CD4-positive, alpha-beta T cell treated with Interleukin-4 for 1 hour (primary cell): ENCODE data around the gene PGM2L1.
"Not testable (repeated sequence)": the region's sequence is repeated elsewhere in the genome, so short reads cannot be mapped to it uniquely, and the experiment has no call there.

Source experiments
- DNase-seq, 2 donors: peaks; one replicate each; pipeline ENCODE4 v3.0.0-alpha.2; 2020 to 2022

The PGM2L1 gene

DNA sequence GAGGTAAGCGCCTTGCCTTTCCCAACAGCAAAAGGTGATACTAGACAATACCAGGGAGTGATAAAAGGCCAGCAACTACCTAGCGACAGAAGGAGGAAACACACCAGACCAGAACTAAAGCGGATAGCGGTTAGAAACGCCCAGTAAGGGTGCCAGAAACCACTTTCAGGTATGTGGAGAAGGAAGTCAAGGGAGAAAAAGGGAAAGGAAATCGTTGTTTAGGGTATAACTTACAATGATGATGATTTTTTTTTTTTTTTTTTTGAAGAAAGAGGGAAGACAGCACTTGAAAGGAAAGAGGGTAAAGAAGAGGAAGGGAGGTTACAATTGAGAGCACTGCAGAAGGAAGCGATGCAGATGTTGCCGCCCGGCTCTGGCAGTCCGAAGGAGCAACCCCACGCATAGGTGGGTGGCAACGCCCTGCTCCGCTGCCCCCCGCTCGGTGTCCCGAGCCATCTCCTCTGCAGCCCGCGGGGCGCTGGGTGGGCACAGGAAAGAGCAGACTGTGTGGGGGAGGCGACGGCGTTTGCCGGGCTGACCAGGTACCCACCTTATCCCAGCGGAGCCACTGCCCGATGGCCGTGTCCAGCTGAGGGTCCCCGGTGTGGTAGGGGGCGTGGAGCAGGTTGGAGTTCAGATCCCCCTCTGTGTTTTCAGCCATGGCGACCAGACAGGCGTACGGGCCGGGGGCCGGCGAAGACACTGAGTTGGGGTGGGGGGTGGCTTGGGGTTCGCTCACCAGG lies 561 bp downstream of the PGM2L1 start:
- peak; percentile 35 to 63 for DNase-seq

DNA sequence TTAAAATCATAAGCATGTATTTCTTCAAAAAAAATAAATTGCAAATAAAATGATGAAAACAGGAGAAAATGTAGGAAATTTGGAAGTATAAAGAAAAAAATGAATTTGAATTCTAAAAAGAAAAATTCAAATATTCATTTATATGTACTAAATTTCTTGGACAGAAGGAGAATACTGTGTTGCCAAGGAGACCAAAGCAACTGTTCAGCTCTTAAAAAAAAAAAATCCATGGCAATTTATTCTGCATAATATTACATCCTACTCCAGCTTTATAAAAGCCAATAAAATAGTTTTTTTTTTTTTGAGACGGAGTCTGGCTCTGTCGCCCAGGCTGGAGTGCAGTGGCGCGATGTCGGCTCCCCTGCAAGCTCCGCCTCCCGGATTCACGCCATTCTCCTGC lies 6.0 kb downstream of the PGM2L1 start:
- DNase-seq = no peak

DNA sequence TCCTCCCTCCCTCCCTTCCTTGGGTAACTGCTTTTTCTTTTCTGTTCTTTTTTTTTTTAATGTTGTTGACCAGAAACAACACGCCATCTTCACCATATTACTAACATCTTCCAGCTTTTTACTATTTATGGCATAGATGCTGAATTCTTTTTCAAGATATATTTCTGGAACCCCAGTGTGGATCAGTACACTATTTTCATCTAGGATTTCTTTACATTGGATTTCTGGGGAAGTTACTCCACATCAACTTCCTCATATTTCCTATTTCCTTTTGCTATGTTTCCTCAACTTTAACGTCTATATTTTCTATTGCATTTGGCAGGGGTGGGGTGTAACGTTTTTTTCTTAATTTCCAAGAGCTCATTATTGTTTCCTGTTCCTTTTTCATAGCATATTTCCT lies 7.0 kb downstream of the PGM2L1 start:
- no peak for DNase-seq

DNA sequence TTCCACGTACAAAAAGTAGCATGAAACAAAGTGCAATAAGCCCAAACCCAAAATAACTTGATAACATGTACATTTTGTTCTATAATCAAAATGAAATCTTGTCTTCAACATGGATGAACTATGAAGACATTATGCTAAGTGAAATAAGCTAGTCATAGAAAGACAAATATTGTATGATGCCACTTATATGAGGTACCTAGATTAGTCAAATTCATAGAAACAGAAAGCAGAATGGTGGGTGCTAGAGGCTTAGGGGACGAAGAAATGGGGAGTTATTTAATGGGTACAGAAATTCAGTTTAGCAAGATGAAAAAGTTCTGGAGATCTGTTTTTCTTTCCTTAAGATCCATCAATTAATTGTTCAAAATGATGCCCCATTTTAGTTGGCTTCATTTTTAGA lies 7.5 kb downstream of the PGM2L1 start:
- no peak for DNase-seq

DNA sequence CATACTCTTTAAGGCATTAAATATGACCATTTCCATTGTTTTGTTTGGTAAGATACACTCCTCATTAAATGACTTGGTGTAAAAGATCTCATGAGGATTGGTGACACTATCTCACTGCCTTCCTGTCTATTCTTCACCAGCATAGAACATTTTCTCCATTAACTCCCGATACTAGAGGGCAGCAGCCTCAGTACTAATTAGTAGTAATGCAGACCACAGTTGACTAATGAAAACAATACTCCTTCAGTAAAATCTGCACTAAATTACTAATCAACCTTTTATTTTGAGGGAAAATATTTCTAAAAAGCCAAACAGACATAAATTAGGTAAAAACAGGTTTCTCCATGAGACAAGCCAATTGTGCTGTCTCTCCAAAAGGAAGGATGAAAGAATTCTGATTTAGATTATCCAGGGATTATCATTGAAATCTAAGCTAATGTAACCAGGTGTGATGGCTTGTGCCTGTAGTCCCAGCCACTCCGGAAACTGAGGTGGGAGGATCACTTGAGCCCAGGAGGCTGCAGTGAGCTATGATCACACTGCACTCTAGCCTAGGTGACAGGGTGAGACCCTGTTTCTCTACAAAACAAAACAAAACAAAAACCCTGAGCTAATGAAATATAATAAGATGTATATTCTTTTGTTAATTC lies 9.4 kb downstream of the PGM2L1 start:
- DNase-seq = peak; percentile 38 to 80

DNA sequence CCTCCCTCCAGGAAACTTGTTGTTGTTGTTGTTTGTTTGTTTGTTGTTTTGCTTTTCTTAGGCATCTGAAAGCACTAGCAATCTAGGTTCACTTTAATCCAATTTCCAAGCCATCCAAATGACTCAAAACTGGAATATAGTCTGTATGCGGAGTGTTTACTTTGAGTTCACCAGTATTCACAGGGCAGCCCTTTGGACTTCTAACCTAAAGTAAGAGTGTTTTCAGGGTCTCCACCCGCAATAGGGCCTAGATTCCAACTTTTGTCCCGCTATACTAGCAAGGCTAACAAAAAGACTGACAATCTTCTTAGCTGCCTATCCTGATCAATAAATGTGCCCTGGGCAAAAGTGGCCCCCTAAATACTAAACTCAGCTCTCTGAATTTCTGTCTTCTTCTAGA lies 13.6 kb downstream of the PGM2L1 start:
- DNase-seq = no peak

DNA sequence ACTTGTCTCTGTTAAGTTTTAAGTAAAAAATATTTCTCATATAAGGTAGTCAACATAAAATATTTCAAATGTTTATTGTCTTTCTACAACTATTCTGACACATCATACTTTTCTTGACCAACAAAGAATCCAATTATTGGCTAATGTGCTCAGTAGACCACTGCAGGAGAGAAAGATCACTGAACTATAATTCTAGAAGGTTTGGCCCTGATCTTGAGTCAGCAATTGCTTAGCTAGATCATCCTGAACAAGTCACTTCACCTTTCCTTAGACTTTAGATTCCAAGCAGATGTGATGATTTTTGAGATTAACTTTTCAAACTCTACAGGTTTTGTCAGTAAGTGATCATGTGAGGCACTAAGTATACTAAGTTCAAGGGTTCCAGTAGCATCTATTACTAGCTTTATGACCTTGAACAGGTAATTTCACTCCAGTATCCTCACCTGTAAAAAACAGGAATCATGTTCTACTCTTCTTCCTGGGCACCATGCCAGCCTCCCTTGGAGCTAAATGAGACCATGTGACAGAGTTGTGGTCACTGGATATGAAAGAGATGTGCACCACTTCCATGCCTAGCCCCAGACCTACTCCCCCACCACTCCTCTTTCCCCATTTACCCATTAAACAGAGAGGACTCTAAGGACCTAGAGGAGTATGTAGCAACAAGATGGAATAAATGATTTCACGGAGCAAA lies 17.3 kb downstream of the PGM2L1 start:
- no peak for DNase-seq

DNA sequence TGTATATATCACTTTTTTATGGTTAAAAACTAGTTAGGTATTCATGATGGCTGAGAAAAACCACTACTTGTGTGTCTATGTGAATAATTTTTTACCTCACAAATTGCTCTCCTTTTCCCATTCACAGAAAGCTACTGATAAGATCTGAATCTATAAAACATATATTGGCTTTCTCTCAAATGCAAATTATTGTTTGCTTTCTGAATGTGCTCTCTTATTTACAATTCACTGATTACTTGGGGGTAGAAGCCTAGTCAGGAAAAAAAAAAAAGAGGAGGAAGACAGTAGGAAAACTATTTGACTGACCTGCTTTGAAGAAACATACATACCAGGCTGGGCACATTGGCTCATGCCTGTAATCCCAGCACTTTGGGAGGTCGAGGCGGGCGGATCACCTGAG lies 20.5 kb downstream of the PGM2L1 start:
- DNase-seq = no peak

DNA sequence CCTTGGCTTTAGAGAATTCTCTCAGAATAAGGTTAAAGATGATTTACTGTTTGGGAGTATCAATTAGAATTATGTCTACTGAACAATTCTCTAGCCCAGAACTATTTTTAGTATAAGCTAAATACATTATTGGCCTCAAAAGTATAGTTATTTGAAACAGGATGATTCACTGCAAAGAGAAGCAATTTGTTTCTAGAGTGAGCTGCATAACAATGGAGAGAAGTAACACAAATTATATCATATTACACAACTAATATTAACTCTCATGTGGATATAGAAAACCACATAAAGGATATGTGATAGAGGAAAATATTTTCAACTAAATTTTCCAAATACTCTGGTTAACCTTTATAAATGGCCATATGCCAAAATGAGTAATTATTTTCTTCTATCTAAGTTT lies 24.9 kb downstream of the PGM2L1 start:
- DNase-seq = no peak

DNA sequence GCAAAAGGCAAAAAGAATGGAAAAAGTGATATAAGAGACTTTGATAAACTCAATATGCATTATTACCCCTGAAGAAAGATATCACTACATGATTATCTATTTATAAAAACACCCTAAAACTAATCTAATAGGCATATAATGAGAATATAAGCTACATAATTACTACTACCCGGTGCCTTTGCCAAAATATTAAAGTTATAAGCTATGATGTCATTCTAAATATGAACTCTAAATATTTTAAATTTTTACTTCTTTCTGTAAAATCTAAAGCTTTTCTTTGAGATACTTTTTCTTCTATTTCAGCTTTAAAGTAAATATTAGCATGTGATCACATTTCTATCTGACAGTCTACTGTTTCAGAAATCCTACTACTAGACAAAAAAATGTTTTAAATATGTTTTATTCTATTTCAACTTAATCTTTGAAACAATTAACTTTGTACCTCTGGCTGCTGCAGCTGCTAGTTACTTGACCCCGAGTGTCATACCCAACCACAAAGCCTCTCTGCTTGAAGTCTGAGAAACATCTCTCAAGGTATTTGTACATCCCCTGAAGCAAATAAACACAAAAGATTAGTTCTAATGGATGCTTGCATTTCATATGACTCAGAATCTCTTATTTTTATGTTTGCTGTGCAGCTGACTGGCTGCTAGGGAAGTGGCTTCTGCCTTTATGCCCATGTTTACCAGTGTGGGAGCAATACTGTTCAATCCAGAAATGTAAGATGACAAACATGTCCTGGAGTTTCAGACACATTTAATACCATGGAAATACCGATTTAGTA lies 26.8 kb downstream of the PGM2L1 start:
- no peak for DNase-seq

DNA sequence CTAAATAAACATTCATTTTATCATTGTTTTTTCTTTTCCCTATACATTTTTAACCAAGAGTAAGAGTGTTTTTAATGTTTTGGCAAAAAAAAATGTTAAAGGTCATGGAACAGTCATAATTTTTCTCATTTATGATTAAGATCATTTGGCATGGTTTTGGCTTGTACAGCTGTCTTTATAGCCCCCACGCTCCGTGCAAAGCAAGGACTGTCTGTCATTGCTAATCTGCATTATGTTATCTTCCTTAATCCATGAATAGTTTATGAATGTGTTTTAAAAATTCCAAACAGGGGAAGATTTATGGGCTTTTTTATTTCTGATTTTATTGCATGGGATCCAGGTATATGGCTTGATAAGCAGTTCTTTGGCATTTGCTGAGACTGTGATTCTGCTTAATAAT lies 28.1 kb downstream of the PGM2L1 start:
- DNase-seq = no peak

DNA sequence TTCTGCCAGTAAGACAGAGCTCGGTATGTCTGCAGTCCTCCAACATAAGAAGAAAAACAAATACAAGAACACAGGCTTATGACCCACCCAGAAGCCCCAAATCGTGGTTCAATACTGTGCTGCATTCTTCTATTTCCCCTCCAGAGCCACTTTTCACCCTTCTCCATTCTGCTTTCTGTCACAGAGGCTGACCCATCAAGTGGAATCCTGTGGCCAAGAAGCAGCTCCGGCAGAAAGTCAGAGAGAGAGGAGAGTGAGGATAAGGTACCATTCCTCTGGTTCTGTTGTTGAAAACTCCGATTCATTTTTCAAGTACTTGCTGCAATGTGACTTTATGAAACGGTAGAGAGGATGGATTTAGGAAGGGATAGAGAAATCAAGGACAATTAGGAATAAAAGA lies 30.4 kb downstream of the PGM2L1 start:
- no peak for DNase-seq

DNA sequence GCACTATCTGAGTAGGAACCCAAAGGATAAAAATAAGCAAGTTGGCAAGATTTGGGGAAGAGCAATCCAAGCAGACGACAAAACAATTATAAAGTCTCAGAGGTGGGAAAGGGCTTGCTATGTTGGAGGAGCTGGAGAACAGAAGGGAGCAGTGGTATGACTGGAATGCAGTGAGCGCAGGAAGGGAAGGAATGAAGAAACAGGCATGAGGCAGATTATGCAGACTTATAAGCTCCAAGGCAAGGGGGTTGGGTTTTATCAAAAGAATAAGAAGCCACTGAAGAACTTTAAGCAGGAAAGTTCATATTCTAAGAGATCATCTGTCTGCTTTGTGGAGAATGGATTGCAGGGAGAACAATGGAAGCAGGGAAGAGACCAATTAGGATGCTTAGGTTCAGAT lies 31.7 kb downstream of the PGM2L1 start:
- no peak for DNase-seq

DNA sequence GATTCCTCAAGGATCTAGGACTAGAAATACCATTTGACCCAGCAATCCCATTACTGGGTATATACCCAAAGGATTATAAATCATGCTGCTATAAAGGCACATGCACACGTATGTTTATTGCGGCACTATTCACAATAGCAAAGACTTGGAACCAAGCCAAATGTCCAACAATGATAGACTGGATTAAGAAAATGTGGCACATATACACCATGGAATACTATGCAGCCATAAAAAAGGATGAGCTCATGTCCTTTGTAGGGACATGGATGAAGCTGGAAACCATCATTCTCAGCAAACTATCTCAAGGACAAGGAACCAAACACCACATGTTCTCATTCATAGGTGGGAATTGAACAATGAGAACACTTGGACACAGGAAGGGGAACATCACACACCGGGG lies 32.4 kb downstream of the PGM2L1 start:
- DNase-seq = not testable (repeated sequence)

DNA sequence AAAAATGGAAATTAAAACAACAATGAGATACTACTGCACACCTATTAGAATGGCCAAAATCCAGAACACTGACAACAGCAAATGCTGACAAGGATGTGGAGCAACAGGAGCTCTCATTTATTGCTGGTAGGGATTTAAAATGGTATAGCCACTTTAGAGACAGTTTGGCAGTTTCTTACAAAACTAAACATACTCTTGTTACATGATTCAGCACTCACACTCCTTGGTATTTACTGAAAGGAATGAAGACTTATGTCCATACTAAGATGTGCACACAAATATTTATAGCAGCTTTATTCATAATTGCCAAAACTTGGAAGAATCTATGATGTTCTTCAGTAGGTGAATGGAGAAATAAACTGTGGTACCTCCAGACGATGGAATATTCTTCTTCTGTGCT lies 40.8 kb downstream of the PGM2L1 start:
- DNase-seq = no peak

DNA sequence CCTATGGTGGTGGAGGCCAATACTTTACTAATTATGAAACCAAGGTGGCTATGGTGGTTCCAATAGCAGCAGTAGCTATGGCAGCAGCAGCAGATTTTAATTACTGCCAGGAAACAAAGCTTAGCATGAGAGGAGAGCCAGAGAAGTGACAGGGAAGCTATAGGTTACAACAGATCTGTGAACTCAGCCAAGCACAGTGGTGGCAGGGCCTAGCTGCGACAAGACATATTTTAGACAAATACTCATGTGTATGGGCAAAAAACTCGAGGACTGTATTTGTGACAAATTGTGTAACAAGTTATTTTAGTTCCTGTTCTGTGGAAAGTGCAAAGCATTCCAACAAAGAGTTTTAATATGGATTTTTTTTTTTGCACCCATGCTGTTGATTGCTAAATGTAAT lies 42.6 kb downstream of the PGM2L1 start:
- DNase-seq = no peak

DNA sequence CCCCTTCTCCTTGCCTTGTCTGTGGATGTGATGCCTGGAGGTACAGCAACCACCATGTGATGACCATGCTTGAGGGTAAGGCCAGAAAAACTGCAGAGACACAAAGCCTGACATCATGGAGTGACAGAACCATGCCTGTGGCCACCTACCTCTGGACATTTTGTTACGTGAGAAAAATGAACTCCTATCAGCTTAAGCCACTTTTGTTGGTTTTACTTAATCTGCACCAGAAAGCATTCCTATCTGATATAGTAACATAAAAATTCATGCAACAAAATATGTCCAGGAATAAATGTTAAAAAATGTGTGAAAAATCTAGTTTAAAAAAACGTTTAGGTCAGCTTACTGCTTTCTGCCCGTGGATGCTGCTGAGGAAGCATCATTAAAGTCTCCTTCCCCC lies 44.2 kb downstream of the PGM2L1 start:
- DNase-seq = no peak

DNA sequence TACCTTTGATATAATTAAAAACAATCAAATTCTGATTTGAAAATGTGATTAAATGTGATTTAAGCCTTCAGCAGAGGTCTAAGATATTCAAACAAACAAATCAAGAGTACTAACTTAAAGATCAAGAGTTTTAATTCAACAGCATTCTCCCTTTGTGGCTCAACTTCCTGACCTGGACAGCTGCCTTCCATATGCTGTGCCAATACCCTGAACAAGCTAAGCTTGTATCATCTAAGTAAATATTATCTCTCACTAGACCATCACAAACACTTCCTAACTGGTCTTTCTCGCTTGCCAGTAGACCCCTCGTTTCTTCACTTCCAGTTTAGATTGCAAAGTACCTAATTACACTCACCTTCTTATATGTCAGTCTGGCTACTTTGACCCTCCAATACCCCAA lies 50.9 kb downstream of the PGM2L1 start:
- no peak for DNase-seq

DNA sequence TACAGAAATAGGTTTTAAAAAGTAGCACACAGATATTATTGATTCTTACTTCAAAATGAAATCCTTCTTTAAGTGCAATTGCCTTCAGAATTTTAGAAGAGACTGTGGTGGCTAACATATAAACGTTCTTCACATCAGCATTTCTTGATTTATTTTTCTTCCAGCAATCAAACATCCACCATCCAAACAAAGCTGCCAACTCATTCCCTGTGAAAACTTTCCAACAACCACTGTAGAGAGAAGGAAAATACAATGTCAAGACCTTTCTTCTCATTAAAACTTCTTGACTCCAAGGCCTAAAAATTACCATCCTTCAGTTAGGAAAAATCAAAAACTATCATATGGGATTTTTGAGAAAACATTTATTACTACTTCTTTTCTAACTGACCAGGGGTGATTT lies 52.8 kb downstream of the PGM2L1 start:
- no peak for DNase-seq

DNA sequence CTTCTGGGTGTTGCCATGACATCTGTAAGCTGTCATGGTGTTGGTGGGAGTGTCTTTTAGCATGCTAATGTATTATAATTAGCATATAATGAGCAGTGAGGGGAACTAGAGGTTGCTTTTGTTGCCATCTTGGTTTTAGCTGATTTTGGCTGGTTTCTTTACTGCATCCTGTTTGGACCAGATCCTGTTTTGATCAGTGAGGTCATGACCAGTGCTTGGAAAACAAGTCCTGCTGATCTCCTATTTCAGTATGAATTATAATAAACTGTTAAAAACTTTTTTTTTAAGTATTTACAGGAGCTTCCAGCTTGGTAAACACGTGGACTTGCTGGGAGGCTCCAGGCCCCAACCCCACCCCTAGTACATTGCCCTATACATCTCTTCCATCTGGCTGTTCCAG lies 56.3 kb downstream of the PGM2L1 start:
- DNase-seq = no peak

DNA sequence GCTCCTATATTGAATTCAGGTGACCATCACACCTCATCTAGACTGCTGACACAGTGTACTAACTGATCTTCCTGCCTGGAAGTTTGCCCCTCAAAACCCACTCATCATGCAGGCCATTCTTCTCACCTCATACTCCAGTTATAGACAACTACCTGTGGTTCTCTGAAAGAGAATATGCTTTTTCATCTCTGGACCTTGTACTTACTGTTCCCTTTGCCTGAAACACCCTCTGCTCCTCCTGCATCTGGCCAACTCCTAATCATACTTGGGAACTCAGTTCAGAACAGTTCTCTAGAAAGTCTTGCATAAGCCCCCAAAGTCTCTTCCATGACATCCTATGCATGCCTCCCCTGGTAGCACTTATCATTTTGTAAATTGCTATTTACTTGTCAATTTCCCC lies 58.6 kb downstream of the PGM2L1 start:
- no peak for DNase-seq

DNA sequence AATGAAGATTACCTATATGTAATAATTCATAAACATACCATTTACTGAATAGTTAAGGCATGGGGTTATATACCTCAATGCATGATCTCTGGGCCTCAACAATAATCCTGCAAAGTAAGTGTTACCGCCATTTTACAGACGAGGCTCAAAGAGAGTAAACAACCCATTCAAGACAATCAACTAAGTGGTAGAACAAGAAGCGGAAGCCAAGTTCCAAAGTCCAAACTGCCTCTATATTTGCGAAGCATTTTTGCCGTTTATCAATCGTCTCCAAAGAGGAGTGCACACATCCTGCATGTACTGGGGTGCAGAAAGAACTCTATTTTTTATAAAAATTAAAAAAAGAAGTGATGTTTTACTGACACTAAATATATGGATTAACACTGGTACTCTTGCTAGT lies 59.3 kb downstream of the PGM2L1 start:
- no peak for DNase-seq

DNA sequence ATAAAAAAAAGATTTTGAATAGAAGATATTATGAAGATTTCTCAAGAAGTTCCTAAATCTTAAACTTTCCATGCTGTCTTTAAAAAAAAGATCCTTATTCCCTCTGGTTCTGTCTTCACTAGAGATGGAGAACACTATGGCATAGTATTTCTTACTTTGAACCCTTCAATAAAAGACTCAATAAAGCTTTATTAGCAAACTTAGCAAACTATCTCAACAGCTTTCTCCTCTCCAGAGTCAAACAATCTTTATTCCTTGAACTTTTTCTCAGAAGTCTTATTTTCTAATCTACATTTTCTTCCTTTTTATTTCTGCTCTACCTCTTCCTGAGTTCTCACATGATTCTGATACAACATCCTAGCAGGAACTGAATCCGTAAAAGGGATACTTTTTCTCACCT lies 65.0 kb downstream of the PGM2L1 start:
- DNase-seq = no peak

DNA sequence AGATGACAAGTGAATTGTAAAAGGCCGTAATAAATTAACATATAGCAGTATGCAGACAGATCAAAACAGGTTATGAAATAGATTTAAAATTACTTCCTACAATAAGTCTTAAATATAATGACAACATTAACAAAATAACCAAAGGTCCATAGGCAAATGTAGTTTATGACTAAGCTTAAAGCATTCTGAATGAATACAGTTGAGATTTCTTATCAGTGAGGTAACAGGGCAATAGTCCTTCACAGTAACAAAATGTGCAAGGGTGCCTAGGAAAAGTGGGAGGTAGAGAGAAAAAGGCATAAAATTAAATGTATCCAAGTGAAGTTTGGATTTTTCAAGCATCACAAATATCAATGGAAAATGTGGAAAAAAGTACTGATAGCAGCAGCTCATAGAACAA lies 65.9 kb downstream of the PGM2L1 start:
- DNase-seq = no peak
